ENCODE data around the gene OR4Q3. TPM values are rescaled to one million over a fixed set of nuclear protein-coding genes. Genes with fewer than 3 reads are reported as not detected.
"Not testable (repeated sequence)": the region's sequence is repeated elsewhere in the genome, so short reads cannot be mapped to it uniquely, and the experiment has no call there.

Gene OR4Q3
- total RNA-seq, 1 donor from 2014 or later: not detected

DNA sequence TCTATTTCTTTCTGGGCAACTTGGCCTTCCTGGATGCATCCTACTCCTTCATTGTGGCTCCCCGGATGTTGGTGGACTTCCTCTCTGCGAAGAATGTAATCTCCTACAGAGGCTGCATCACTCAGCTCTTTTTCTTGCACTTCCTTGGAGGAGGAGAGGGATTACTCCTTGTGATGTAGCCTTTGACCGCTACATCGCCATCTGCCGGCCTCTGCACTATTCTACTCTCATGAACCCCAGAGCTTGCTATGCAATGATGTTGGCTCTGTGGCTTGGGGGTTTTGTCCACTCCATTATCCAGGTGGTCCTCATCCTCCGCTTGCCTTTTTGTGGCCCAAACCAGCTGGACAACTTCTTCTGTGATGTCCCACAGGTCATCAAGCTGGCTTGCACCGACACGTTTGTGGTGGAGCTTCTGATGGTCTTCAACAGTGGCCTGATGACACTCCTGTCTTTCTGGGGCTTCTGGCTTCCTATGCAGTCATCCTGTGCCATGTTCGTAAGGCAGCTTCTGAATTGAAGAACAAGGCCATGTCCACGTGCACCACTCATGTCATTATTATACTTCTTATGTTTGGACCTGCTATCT lies 53.2 kb downstream of the OR4Q3 start:
- H3K27ac Mint-ChIP-seq; intact Hi-C loops (cut with micrococcal nuclease); DNase-seq (ENCODE audit: low spot score); H3K9me3 Mint-ChIP-seq; H3K4me1 Mint-ChIP-seq (ENCODE audit: low read depth); H3K4me3 Mint-ChIP-seq; H3K27me3 Mint-ChIP-seq (ENCODE audit: insufficient read depth); H3K36me3 Mint-ChIP-seq (ENCODE audit: low read depth): not testable (repeated sequence)

Other genes with a start within 250 kb of the OR4Q3 start
- not detected in 2 replicates for gene OR11H2, start 29.7 kb upstream of the OR4Q3 start, total RNA-seq
- gene OR4M1, start 29.9 kb downstream of the OR4Q3 start, total RNA-seq: not detected in 2 replicates
- gene OR4N2, start 60.2 kb downstream of the OR4Q3 start, total RNA-seq: not detected in 2 replicates
- gene OR4K2, start 131.6 kb downstream of the OR4Q3 start, total RNA-seq: not detected in 2 replicates
- not detected in 2 replicates for gene OR4K5, start 177.0 kb downstream of the OR4Q3 start, total RNA-seq
- gene OR4K1, start 187.3 kb downstream of the OR4Q3 start, total RNA-seq: not detected in 2 replicates
- gene OR4K15, start 232.0 kb downstream of the OR4Q3 start, total RNA-seq: not detected in 2 replicates